Naive thymus-derived CD4-positive, alpha-beta T cell (primary cell): ENCODE measurements around the gene CD55. TPM values are rescaled to one million over a fixed set of nuclear protein-coding genes. Genes with fewer than 3 reads are reported as not detected.

ENCODE experiments used
- ATAC-seq: fragments of 150-1000 bp; cut with Tn5 transposase; 2 replicates; pipeline ENCODE4 v1.10.0; 2021; ENCODE audit warnings: mild to moderate bottlenecking, moderate library complexity
- CTCF ChIA-PET: fragments of 350-600 bp; sonication (Branson Sonifier 250); formaldehyde crosslinking; loops from one replicate; lab custom pipeline; 2021; ENCODE audit warnings: antibody characterized with exemption; lab: Charles Lee
- POLR2A ChIA-PET: fragments of 350-600 bp; sonication (Branson Sonifier 250); formaldehyde crosslinking; loops from one replicate; lab custom pipeline; 2021; ENCODE audit warnings: antibody characterized with exemption, inconsistent platforms; lab: Charles Lee
- DNase-seq, 9 donors: peaks; one replicate each; pipeline versions ENCODE4 v3.0.0 to v3.0.0-alpha.2; 2020 to 2022; ENCODE audit warnings: mixed read lengths in 1 of 9
- H3K27ac ChIP-seq: one replicate; pipeline ENCODE4 v1.7.0; 2013; ENCODE audit warnings: mild to moderate bottlenecking, low read depth, low read length, moderate library complexity
- H3K27me3 ChIP-seq, 2 donors: one replicate each; pipeline ENCODE4 v1.7.0; 2013; ENCODE audit warnings: low read length in 2 of 2, mild to moderate bottlenecking in 2 of 2, moderate library complexity in 2 of 2; ENCODE audit not compliant: control insufficient read depth in 2 of 2, insufficient read depth in 2 of 2
- H3K36me3 ChIP-seq, 3 experiments: 1 replicate in 2 of 3; 2 replicates in 1 of 3; pipeline ENCODE4 v1.7.0; 2013; ENCODE audit warnings: low read length in 3 of 3, mild to moderate bottlenecking in 3 of 3, moderate library complexity in 1 of 3; ENCODE audit not compliant: insufficient read depth in 3 of 3, control insufficient read depth in 2 of 3
- H3K4me1 ChIP-seq, 2 donors: one replicate each; pipeline ENCODE4 v1.7.0; 2013; ENCODE audit warnings: low read length in 2 of 2, mild to moderate bottlenecking in 2 of 2, moderate library complexity in 1 of 2; ENCODE audit not compliant: control insufficient read depth in 2 of 2, insufficient read depth in 2 of 2
- H3K4me3 ChIP-seq: 2 replicates; pipeline ENCODE4 v1.7.0; 2013; ENCODE audit warnings: mild to moderate bottlenecking, low read length
- H3K9me3 ChIP-seq, 3 experiments: 1 replicate in 2 of 3; 2 replicates in 1 of 3; pipeline ENCODE4 v1.7.0; 2013; ENCODE audit warnings: low read length in 3 of 3; ENCODE audit not compliant: control insufficient read depth in 2 of 3
- H3K27ac Mint-ChIP-seq, 9 donors: one replicate each; pipeline ENCODE4 v1.8.0; 2020 to 2022; ENCODE audit warnings: mixed read lengths in 9 of 9, mild to moderate bottlenecking in 8 of 9, moderate library complexity in 5 of 9, inconsistent platforms in 2 of 9
- H3K27me3 Mint-ChIP-seq, 5 donors: one replicate each; pipeline ENCODE4 v1.8.0; 2021 to 2022; ENCODE audit warnings: mixed read lengths in 5 of 5, mild to moderate bottlenecking in 1 of 5
- H3K36me3 Mint-ChIP-seq, 5 donors: one replicate each; pipeline ENCODE4 v1.8.0; 2020 to 2022; ENCODE audit warnings: mixed read lengths in 5 of 5, mild to moderate bottlenecking in 3 of 5, inconsistent platforms in 1 of 5
- H3K4me1 Mint-ChIP-seq, 7 donors: one replicate each; pipeline ENCODE4 v1.8.0; 2020 to 2022; ENCODE audit warnings: mixed read lengths in 7 of 7, mild to moderate bottlenecking in 3 of 7, inconsistent platforms in 1 of 7
- H3K4me3 Mint-ChIP-seq, 10 donors: one replicate each; pipeline ENCODE4 v1.8.0; 2020 to 2022; ENCODE audit warnings: mild to moderate bottlenecking in 10 of 10, mixed read lengths in 10 of 10, moderate library complexity in 6 of 10, inconsistent platforms in 2 of 10
- H3K9me3 Mint-ChIP-seq, 11 donors: one replicate each; pipeline ENCODE4 v1.8.0; 2020 to 2022; ENCODE audit warnings: mixed read lengths in 11 of 11, mild to moderate bottlenecking in 4 of 11, inconsistent platforms in 1 of 11, moderate library complexity in 1 of 11
- intact Hi-C, 2 donors: fragments of 100-400 bp; cut with micrococcal nuclease; formaldehyde crosslinking; loops; one replicate each; pipeline ENCODE4 v1.15.1; 2023
- polyA plus RNA-seq, 2 donors: library from polyadenylated mRNA; unstranded; fragments of 300-500 nt; fragmentation: Illumina TruSeq; gene quantifications; one replicate each; pipeline ENCODE4 v1.2.3, GENCODE V29; 2021
- total RNA-seq, 6 experiments: library from RNA in 5 of 6; stranded (reverse) in 5 of 6; gene quantifications; 1 replicate in 5 of 6; 2 replicates in 1 of 6; pipeline ENCODE4 v1.2.3 and lab custom pipeline; 2021 to 2026

Gene CD55
- total and polyA plus RNA-seq, 7 experiments from 2014 or later = 115 to 264 (median 134) TPM

DNA sequence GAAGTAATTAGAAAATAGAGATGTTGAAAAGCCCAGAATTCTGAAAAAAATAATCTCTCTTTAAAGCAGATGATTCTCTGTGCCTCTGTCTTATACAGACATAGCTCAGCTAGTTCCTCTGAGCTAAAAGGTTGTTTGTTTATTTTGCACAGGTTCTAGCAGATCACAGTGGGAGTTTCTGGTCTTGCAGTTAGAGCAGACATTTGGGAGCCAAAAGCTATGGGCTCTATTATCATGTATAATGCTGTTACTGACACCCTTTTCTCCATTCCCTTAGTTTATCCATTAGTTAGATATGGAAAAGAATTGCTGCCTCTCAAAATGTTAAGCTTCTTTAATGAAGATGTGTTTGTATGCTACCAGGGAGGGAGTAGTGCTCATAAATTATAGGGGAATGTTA, 20.5 kb upstream of the CD55 start:
- ChIA-PET CTCF (no interaction called here), POLR2A (interaction anchor here (0.6 to 7.2 kb wide), 3 partner anchors 15 to 241 kb away, joined by 3 to 56 read pairs (median 9); partner anchors contain the start of gene CD55)
- H3K27me3 ChIP-seq = no peaks in the 10 kb centered on the region
- H3K27ac ChIP-seq = no peak overlapping the region
- no peaks in the 10 kb centered on the region for H3K4me1 ChIP-seq
- no peak overlapping the region for H3K4me3 ChIP-seq
- Mint-ChIP-seq H3K4me3 (no peak overlapping the region), H3K27ac (peak overlapping the region in 1 of 9 donors; percentile 17), H3K4me1 (peaks cover 12 to 26% (median 20%) of the 10 kb centered on the region in 7 donors), H3K36me3 (peaks cover 0 to 11% (median 4%) of the 10 kb centered on the region in 5 donors), H3K27me3 (no peaks in the 10 kb centered on the region), H3K9me3 (peaks cover 6 to 12% (median 10%) of the 10 kb centered on the region in 11 donors)
- no peak for DNase-seq
- H3K9me3 ChIP-seq = no peaks in the 10 kb centered on the region
- ATAC-seq = no peak
- intact Hi-C loops = no loop called here
- no peaks in the 10 kb centered on the region for H3K36me3 ChIP-seq

DNA sequence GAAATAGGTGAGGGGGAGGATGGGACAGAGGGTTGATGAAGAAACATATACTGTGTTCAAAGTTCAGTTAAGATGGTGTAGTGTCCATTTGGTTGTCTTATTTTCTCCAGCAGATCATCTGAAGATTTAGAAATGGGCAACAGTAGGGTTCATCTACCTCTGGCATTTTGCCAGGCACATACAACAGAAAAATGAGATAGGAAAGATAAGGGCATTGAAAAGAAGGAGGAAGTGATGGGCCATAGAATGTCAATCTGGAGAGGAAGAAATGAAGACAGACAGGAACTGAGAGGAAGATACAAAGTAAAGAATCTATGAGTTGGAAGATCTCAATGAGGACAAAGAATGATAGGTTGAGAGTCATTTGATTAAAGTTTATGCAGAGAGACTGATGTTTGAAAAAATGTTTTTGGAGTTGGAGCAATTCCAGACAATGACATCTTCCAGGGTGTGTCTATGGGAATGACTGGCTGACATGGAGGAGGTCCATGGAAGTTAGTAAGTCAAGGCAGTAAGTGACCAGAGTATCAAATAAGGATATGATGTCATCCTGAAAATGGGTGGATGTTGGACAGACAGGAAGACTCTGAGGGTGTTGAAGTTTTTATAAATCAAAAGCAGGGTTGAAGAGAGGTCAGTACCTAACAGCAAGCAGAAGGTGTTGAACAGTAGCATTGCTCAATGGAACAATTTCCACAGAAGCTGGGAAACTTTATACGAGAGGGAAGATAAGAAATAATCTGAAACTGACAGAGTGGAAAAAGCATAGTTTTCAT, 18.7 kb upstream of the CD55 start:
- Mint-ChIP-seq H3K27me3 (peaks cover 0 to 2% (median 0%) of the 10 kb centered on the region in 5 donors), H3K4me3 (no peak overlapping the region), H3K4me1 (peaks cover 13 to 26% (median 20%) of the 10 kb centered on the region in 7 donors), H3K36me3 (peaks cover 0 to 13% (median 4%) of the 10 kb centered on the region in 5 donors), H3K9me3 (peaks cover 6 to 12% (median 10%) of the 10 kb centered on the region in 11 donors), H3K27ac (peak overlapping the region in 2 of 9 donors; percentile 3 to 68)
- no peaks in the 10 kb centered on the region for H3K9me3 ChIP-seq
- H3K36me3 ChIP-seq = no peaks in the 10 kb centered on the region
- H3K27me3 ChIP-seq = no peaks in the 10 kb centered on the region
- H3K27ac ChIP-seq = no peak overlapping the region
- no peak overlapping the region for H3K4me3 ChIP-seq
- ChIA-PET POLR2A (interaction anchor here (0.9 kb wide), 1 partner anchor 11 kb away, joined by 3 read pairs; no protein-coding TSS in a partner anchor), CTCF (no interaction called here)
- no peaks in the 10 kb centered on the region for H3K4me1 ChIP-seq
- DNase-seq = no peak
- no peak for ATAC-seq
- intact Hi-C loops = no loop called here

DNA sequence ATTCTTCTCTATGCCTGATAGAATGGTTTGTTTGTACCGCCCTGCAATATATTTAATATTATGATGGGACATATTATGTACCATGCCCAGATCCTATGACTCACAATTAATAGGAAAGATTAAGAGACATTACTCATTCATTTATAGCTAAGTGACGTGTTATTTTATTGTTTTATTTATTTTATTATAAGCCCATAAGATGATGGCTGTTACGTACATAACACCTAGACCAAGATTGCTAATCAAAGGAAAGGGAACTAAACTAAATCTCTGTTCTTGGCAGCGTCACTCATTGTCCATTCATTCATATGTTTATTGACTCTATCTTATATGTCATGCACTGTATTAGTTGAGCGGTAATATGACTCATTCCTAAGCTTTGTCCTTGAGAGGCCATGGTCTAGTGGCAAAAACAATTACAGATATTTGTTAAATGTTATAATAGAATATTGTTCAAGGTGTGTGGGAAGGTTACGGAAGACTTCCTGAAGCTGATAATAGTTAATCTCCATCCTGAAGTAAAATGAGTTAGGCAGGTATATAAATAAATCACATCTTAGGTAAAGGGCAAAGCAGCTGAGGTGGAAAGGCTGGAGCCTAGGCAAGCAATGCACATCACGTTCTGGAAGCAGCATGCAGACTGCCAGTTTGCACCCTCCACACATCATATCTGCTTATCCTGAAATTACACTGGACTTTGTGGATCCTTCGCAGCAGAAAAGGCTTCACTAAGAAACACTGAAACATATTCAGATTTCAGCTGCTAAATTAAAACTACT, 16.6 kb upstream of the CD55 start:
- ATAC-seq (no peak), DNase-seq (no peak)
- H3K36me3 ChIP-seq = no peaks in the 10 kb centered on the region
- no peak overlapping the region for H3K4me3 ChIP-seq
- Mint-ChIP-seq H3K27ac (no peak overlapping the region), H3K4me1 (peaks cover 20 to 34% (median 29%) of the 10 kb centered on the region in 7 donors), H3K27me3 (peaks cover 0 to 2% (median 0%) of the 10 kb centered on the region in 5 donors), H3K36me3 (peaks cover 0 to 13% (median 4%) of the 10 kb centered on the region in 5 donors), H3K9me3 (peaks cover 6 to 12% (median 10%) of the 10 kb centered on the region in 11 donors), H3K4me3 (no peak overlapping the region)
- H3K27me3 ChIP-seq = no peaks in the 10 kb centered on the region
- ChIA-PET POLR2A (interaction anchor here (0.5 to 2.0 kb wide), 4 partner anchors 11 to 24 kb away, joined by 3 to 7 read pairs (median 3); partner anchors contain the start of gene CD55), CTCF (no interaction called here)
- intact Hi-C loops = no loop called here
- peaks cover 5 to 17% of the 10 kb centered on the region in 2 donors for H3K4me1 ChIP-seq
- no peak overlapping the region for H3K27ac ChIP-seq
- no peaks in the 10 kb centered on the region for H3K9me3 ChIP-seq

DNA sequence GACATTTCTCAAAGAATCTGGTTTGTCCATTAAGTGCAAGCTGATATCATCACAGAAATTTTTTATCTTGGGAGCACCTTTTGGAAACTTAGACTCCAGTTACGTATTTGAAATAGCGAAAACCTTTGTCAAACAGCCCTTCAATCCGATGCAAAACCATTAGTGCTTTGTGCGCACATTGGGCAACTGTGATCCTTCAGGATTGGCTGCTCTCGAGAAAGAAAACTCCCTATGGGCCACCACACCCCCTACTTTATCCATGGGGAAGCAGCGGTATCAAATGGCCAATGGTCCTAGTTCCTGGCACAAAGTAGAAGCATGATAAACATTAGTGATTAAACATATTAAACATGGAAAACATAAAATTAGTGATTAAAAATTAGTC, 16.0 kb upstream of the CD55 start:
- peaks cover 21 to 38% (median 33%) of the 10 kb centered on the region in 7 donors for H3K4me1 Mint-ChIP-seq
- no peaks in the 10 kb centered on the region for H3K27me3 ChIP-seq
- H3K9me3 Mint-ChIP-seq = peaks cover 6 to 12% (median 10%) of the 10 kb centered on the region in 11 donors
- peaks cover 0 to 2% (median 0%) of the 10 kb centered on the region in 5 donors for H3K27me3 Mint-ChIP-seq
- intact Hi-C loops = no loop called here
- H3K9me3 ChIP-seq = no peaks in the 10 kb centered on the region
- H3K27ac ChIP-seq = no peak overlapping the region
- H3K36me3 ChIP-seq = no peaks in the 10 kb centered on the region
- ATAC-seq = no peak
- ChIA-PET POLR2A (interaction anchor here (0.5 to 2.0 kb wide), 2 partner anchors 10 to 16 kb away, joined by 3 to 7 read pairs; partner anchors contain the start of gene CD55), CTCF (no interaction called here)
- no peak overlapping the region for H3K4me3 ChIP-seq
- DNase-seq = no peak
- H3K4me3 Mint-ChIP-seq = no peak overlapping the region
- peaks cover 5 to 18% of the 10 kb centered on the region in 2 donors for H3K4me1 ChIP-seq
- no peak overlapping the region for H3K27ac Mint-ChIP-seq
- H3K36me3 Mint-ChIP-seq = peaks cover 0 to 13% (median 4%) of the 10 kb centered on the region in 5 donors

DNA sequence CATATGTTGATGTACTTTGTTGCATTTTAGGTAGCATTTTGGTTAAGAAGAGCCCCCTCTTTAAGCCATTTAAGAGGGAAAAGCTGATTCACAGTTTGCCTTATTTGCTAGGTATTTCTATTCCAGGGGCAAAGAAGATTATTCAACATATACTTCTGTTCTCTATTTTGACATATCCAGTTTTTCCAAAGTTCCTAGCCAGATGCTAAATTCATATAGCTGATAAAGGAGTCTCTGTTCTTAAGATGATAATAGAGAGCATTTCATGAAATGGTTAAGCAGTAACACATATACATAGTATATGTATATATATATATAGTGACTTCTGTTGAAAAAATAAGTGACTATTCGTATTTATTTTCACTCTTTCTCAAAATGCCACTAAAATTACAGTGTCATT, 15.5 kb upstream of the CD55 start:
- Mint-ChIP-seq H3K9me3 (peaks cover 6 to 12% (median 10%) of the 10 kb centered on the region in 11 donors), H3K27ac (no peak overlapping the region), H3K4me3 (no peak overlapping the region), H3K4me1 (peaks cover 21 to 38% (median 33%) of the 10 kb centered on the region in 7 donors), H3K27me3 (peaks cover 0 to 2% (median 0%) of the 10 kb centered on the region in 5 donors), H3K36me3 (peaks cover 0 to 13% (median 4%) of the 10 kb centered on the region in 5 donors)
- Histone ChIP-seq H3K27me3 (no peaks in the 10 kb centered on the region), H3K4me1 (peaks cover 5 to 18% of the 10 kb centered on the region in 2 donors), H3K4me3 (no peak overlapping the region), H3K27ac (no peak overlapping the region), H3K9me3 (no peaks in the 10 kb centered on the region), H3K36me3 (no peaks in the 10 kb centered on the region)
- ATAC-seq (no peak), DNase-seq (no peak)
- ChIA-PET POLR2A (interaction anchor here (0.9 to 2.1 kb wide), 2 partner anchors 14 to 15 kb away, joined by 3 to 5 read pairs; partner anchors contain the start of gene CD55), CTCF (interaction anchor here (1.0 kb wide), 1 partner anchor 124 kb away, joined by 3 read pairs; no protein-coding TSS in a partner anchor)
- intact Hi-C loops = no loop called here

DNA sequence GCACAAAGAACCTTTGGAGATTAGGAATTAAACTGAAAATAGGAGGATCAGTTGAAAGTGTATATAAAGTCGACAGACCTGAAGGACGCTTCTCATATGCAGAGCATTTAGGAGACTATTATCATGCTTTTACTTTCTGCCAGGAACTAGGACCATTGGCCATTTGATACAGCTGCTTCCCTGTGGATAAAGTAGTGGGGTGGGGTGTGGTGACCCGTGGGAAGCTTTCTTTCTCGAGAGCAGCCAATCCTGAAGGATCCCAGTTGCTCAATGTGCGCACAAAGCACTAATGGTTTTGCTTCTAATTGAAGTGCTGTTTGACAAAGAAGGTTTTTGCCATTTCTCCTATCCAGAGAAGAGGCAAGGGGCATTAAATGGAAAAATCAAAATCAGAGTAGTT, 14.9 kb upstream of the CD55 start:
- Mint-ChIP-seq H3K27me3 (peaks cover 0 to 2% (median 0%) of the 10 kb centered on the region in 5 donors), H3K4me3 (no peak overlapping the region), H3K36me3 (peaks cover 0 to 13% (median 4%) of the 10 kb centered on the region in 5 donors), H3K9me3 (peaks cover 6 to 12% (median 10%) of the 10 kb centered on the region in 11 donors), H3K27ac (no peak overlapping the region), H3K4me1 (peaks cover 21 to 38% (median 33%) of the 10 kb centered on the region in 7 donors)
- no peaks in the 10 kb centered on the region for H3K27me3 ChIP-seq
- DNase-seq = no peak
- ATAC-seq = no peak
- peaks cover 5 to 18% of the 10 kb centered on the region in 2 donors for H3K4me1 ChIP-seq
- no peaks in the 10 kb centered on the region for H3K9me3 ChIP-seq
- H3K36me3 ChIP-seq = no peaks in the 10 kb centered on the region
- no peak overlapping the region for H3K4me3 ChIP-seq
- intact Hi-C loops = no loop called here
- ChIA-PET CTCF (interaction anchor here (1.0 kb wide), 1 partner anchor 125 kb away, joined by 3 read pairs; no protein-coding TSS in a partner anchor), POLR2A (interaction anchor here (0.8 to 2.1 kb wide), 3 partner anchors 10 to 15 kb away, joined by 3 to 5 read pairs (median 4); partner anchors contain the start of gene CD55)
- no peak overlapping the region for H3K27ac ChIP-seq
